Gastroesophageal sphincter (tissue), 4 donors: ENCODE results near the gene KIT. TPM values are rescaled to one million over a fixed set of nuclear protein-coding genes. Genes with fewer than 3 reads are reported as not detected.

Experiments used
- ATAC-seq: fragments of 150-250 bp; one replicate; pipeline ENCODE4 v1.9.1; 2016; ENCODE audit warnings: mild to moderate bottlenecking, moderate library complexity
- H3K27ac ChIP-seq, 4 donors: fragments of 200-600 bp; sonication (generic) in 3 of 4; 1 replicate in 3 of 4; 2 replicates in 1 of 4; pipeline ENCODE4 v1.5.1; 2016 to 2019
- H3K27me3 ChIP-seq: fragments of 200-600 bp; sonication (generic); one replicate; pipeline ENCODE4 v1.5.1; 2019
- H3K36me3 ChIP-seq, 2 donors: fragments of 200-600 bp; sonication (generic); one replicate each; pipeline ENCODE4 v1.5.1; 2019; ENCODE audit warnings: control low read depth in 1 of 2
- H3K4me1 ChIP-seq, 3 donors: fragments of 200-600 bp; sonication (generic); 1 replicate in 2 of 3; 2 replicates in 1 of 3; pipeline ENCODE4 v1.5.1; 2016 to 2019; ENCODE audit warnings: control low read depth in 2 of 3
- H3K4me3 ChIP-seq, 2 donors: fragments of 200-600 bp; sonication (generic); one replicate each; pipeline ENCODE4 v1.5.1; 2019; ENCODE audit warnings: mild to moderate bottlenecking in 1 of 2, moderate library complexity in 1 of 2
- H3K9me3 ChIP-seq, 3 donors: fragments of 200-600 bp; sonication (generic); one replicate each; pipeline ENCODE4 v1.5.1; 2017 to 2019; ENCODE audit warnings: control low read depth in 2 of 3
- EP300 ChIP-seq: sonication (generic); formaldehyde crosslinking; IDR thresholded peaks from one replicate; pipeline ENCODE4 v1.6.1; 2017; ENCODE audit warnings: antibody characterized with exemption, mild to moderate bottlenecking
- POLR2A ChIP-seq, 2 donors: fragments of 450-650 bp; IDR thresholded peaks; one replicate each; pipeline ENCODE4 v1.6.1; 2017; ENCODE audit warnings: antibody characterized with exemption in 2 of 2, mild to moderate bottlenecking in 2 of 2, moderate library complexity in 1 of 2
- POLR2AphosphoS5 ChIP-seq: sonication (generic); formaldehyde crosslinking; IDR thresholded peaks from one replicate; pipeline ENCODE4 v1.6.1; 2017; ENCODE audit warnings: antibody characterized with exemption
- WGBS, 2 donors: methylation state at CpG; one replicate each; pipeline ENCODE4 v1.1.5; 2018; ENCODE audit warnings: low coverage in 1 of 2; 5-methylcytosine and 5-hydroxymethylcytosine counted together
- total RNA-seq, 4 donors: library from RNA; depleted of rRNA; stranded (reverse); fragments of >200 nt; gene quantifications; one replicate each; pipeline ENCODE4 v1.1.0, GENCODE V29; 2016
- TF ChIP-seq, protein P1 (sequence below), 4 experiments: fragments of 200-600 bp in 2 of 4; fragments of 450-650 bp in 2 of 4; sonication (generic) in 1 of 4; IDR thresholded peaks; one replicate each; pipeline ENCODE4 v1.5.1; 2017 to 2019; ENCODE audit warnings: antibody characterized with exemption in 4 of 4, mild to moderate bottlenecking in 2 of 4, moderate library complexity in 2 of 4

KIT gene
- total RNA-seq, 4 donors from 2014 or later = 25.4 to 69.3 (median 33.8) TPM

DNA sequence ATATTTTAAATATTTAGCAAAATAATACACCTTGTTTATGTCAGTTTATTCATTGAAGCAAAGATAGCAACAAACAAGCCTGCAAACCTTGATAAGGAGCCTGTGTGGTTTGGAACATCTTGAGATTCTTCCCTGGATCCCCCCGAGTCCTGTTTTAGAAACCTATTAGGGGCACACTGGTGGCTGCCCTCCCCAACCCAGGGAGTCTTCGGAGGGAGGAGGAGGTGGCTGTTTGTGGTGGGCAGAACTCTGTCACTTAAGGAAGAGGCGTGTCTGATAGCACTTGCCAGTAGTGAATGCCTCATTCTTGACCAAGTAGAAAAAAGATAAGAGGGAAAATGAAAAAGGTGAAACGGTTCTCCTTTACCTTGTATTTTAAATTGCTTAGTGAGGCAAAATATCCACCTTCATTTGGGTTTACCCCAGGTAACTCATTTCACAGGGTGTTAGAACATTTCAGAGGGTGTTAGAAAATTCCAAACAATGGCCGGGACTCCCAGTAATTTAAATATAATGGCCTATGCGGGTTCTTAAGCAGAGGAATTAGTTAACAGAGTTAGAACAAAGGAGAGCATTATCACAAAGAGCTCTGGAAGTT, 10.4 kb downstream of the KIT start:
- Histone ChIP-seq H3K4me1 (no peaks in the 10 kb centered on the region), H3K4me3 (no peak overlapping the region), H3K36me3 (no peaks in the 10 kb centered on the region), H3K27me3 (peaks cover 15% of the 10 kb centered on the region), H3K27ac (no peak overlapping the region), H3K9me3 (no peaks in the 10 kb centered on the region)
- no peak for ATAC-seq
- WGBS, 2 donors = 47 to 56% methylated on average over 5 to 6 of the region's 6 CpGs
- TF ChIP-seq, protein P1, sequence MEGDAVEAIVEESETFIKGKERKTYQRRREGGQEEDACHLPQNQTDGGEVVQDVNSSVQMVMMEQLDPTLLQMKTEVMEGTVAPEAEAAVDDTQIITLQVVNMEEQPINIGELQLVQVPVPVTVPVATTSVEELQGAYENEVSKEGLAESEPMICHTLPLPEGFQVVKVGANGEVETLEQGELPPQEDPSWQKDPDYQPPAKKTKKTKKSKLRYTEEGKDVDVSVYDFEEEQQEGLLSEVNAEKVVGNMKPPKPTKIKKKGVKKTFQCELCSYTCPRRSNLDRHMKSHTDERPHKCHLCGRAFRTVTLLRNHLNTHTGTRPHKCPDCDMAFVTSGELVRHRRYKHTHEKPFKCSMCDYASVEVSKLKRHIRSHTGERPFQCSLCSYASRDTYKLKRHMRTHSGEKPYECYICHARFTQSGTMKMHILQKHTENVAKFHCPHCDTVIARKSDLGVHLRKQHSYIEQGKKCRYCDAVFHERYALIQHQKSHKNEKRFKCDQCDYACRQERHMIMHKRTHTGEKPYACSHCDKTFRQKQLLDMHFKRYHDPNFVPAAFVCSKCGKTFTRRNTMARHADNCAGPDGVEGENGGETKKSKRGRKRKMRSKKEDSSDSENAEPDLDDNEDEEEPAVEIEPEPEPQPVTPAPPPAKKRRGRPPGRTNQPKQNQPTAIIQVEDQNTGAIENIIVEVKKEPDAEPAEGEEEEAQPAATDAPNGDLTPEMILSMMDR (IDR thresholded peaks at IDR 0.05) = no peak
- no peak for TF ChIP-seq POLR2AphosphoS5
- no peak for TF ChIP-seq POLR2A (IDR thresholded peaks at IDR 0.05)
- TF ChIP-seq EP300 = no peak

DNA sequence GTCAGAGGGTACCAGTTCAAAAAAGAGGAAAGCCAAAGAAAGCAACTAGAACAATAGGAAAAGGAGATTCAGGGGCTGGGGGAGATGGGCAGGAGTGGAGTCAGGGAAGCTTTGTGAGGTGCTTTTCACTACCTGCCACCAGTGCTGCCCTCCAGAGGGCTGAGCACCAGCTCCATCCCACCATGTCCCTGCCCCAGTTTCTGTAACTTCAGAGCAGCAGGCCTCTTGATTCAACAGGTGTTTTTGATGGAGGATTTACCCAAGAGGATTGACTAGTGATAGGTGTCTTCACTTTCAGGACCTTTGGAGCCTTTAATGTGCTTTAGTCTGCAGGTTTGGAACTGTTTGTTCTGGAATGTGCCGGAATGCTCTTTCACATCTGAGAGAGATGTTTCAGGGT, 12.1 kb downstream of the KIT start:
- Histone ChIP-seq H3K4me1 (no peaks in the 10 kb centered on the region), H3K36me3 (no peaks in the 10 kb centered on the region), H3K9me3 (no peaks in the 10 kb centered on the region), H3K4me3 (no peak overlapping the region), H3K27ac (no peak overlapping the region), H3K27me3 (peaks cover 7% of the 10 kb centered on the region)
- WGBS, 2 donors = 100% methylated on average over 1 of the region's 1 CpG; no CpG with 5 or more reads in 1 of the 2 donors
- ATAC-seq = no peak
- no peak for TF ChIP-seq POLR2AphosphoS5
- TF ChIP-seq POLR2A (IDR thresholded peaks at IDR 0.05) = no peak
- TF ChIP-seq EP300 = no peak
- TF ChIP-seq, protein P1 (IDR thresholded peaks at IDR 0.05) = no peak

DNA sequence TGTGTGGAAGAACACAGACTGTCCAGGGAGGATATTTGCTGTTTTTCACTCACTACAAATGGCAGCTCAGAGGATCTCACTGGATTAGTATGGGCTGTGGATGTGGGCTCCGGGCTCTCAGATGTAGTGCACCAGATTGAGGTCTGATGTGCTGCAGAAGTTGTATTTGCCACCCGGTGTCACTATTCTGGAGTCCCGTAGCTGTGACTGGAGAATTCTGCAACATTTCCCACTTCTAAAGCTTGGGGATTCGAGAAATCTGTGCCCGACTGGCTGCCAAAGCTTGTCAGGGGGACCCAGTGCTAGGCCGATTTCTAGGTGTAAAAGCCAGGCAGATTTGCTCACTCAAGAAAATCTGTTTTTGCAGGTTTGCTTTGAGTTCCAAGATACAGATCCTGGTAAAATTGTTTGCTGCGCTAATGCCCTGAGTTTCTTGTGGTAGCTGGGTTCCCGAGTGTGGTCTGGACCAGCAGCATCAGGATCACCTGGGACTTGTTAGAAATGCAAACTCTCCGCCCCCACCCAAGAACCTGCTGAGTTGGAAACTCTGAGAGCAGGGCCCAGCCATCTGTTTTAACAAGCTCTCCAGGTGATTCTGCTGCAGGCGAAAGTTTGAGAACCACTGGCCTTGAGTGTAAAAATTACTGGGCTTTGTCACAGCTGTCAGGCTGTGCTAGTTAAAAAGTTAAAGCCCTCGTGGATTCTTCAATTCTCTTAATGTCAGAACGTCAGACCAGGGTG, 18.1 kb downstream of the KIT start:
- no peaks in the 10 kb centered on the region for H3K36me3 ChIP-seq
- no peak overlapping the region for H3K27ac ChIP-seq
- WGBS, 2 donors = 61 to 78% methylated on average over 7 to 8 of the region's 12 CpGs
- no peak for TF ChIP-seq EP300
- TF ChIP-seq, protein P1 (IDR thresholded peaks at IDR 0.05) = no peak
- TF ChIP-seq POLR2A (IDR thresholded peaks at IDR 0.05) = no peak
- no peak for TF ChIP-seq POLR2AphosphoS5
- no peak overlapping the region for H3K4me3 ChIP-seq
- H3K27me3 ChIP-seq = peaks cover 6% of the 10 kb centered on the region
- no peaks in the 10 kb centered on the region for H3K9me3 ChIP-seq
- no peak for ATAC-seq
- H3K4me1 ChIP-seq = no peaks in the 10 kb centered on the region

DNA sequence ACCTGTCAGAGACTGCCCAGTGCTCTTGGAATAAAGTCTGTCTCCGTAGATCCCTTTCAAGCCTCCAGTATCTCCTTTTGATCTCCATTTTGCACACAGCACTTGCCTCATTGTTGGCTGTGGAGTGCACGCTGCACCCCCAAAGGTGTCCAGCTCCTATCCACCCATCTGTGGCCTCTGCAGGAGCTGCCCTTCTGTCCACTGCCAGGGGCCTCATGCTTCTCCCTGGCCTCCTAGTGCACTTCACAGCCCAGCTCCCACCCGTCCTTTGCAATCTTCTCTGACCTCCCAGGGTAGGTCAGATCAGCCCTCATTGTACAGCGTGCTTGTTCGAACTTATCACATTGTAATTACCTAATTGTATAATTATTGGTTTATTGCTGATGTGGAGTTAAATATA, 18.9 kb downstream of the KIT start:
- H3K27me3 ChIP-seq = peaks cover 6% of the 10 kb centered on the region
- 67 to 82% methylated on average over 2 to 5 of the region's 5 CpGs for WGBS, 2 donors
- no peak overlapping the region for H3K27ac ChIP-seq
- H3K4me1 ChIP-seq = no peaks in the 10 kb centered on the region
- TF ChIP-seq, protein P1 (IDR thresholded peaks at IDR 0.05) = no peak
- no peak for TF ChIP-seq POLR2AphosphoS5
- no peak for TF ChIP-seq POLR2A (IDR thresholded peaks at IDR 0.05)
- TF ChIP-seq EP300 = no peak
- no peaks in the 10 kb centered on the region for H3K36me3 ChIP-seq
- ATAC-seq = no peak
- no peak overlapping the region for H3K4me3 ChIP-seq
- no peaks in the 10 kb centered on the region for H3K9me3 ChIP-seq

DNA sequence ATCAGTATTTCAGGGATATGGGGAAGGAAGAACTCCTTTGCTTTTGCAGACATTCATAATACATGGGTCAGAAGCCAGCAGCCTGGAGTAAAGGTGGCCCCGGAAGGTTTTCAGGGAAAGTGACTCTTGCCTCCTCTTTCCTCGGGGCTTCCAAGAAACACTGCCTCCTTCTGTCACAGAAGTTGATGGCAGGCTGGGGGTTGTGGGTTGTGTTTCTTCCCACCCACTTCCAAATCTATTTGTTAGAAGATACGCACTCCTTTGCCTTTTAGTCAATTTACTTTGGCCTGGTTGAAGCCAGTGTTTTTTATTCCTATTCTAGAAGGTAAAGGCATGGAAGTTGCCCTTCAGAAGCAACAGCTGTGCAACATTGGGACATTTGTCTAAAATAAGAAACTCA, 19.7 kb downstream of the KIT start:
- Histone ChIP-seq H3K27ac (no peak overlapping the region), H3K4me1 (no peaks in the 10 kb centered on the region), H3K9me3 (no peaks in the 10 kb centered on the region), H3K4me3 (no peak overlapping the region), H3K27me3 (peaks cover 6% of the 10 kb centered on the region), H3K36me3 (no peaks in the 10 kb centered on the region)
- 100% methylated on average over 1 of the region's 3 CpGs for WGBS, 2 donors
- no peak for ATAC-seq
- TF ChIP-seq, protein P1 (IDR thresholded peaks at IDR 0.05) = no peak
- TF ChIP-seq POLR2A (IDR thresholded peaks at IDR 0.05) = no peak
- no peak for TF ChIP-seq EP300
- TF ChIP-seq POLR2AphosphoS5 = no peak
